Temporal lobe (tissue), 2 donors: ENCODE data around the gene SLC35A3. TPM values are rescaled to one million over a fixed set of nuclear protein-coding genes. Genes with fewer than 3 reads are reported as not detected.

Experiments
- small RNA-seq: library from RNA; depleted of rRNA; stranded (forward); fragments of <200 nt; gene quantifications from one replicate; pipeline ENCODE3, GENCODE V24; 2014; ENCODE audit warnings: low replicate concordance
- total RNA-seq: library from RNA; depleted of rRNA; stranded (reverse); fragments of >200 nt; gene quantifications from one replicate; pipeline ENCODE4 v1.2.3, GENCODE V29; 2014

Gene SLC35A3
- total RNA-seq, 1 donor from 2014 or later, result 28.5 TPM

Small RNA genes lying within 50 kb of the gene (small RNA-seq; reads per million reads assigned to genes)
- gene RNU6-1318P, result not detected
- gene RNU6-750P, result not detected

Other genes with a start within 250 kb of the SLC35A3 start
- 1.5 TPM for gene FRRS1, start 203.4 kb upstream of the SLC35A3 start, total RNA-seq
- 33.2 TPM for gene AGL, start 119.6 kb upstream of the SLC35A3 start, total RNA-seq
- gene SASS6, start 162.9 kb downstream of the SLC35A3 start, total RNA-seq, result 3.9 TPM
- gene TRMT13, start 163.2 kb downstream of the SLC35A3 start, total RNA-seq, result 24.6 TPM
- 4.4 TPM for gene LRRC39, start 208.3 kb downstream of the SLC35A3 start, total RNA-seq